Esophagus mucosa (tissue), 1 donor: ENCODE data around the gene TEX38. TPM values are rescaled to one million over a fixed set of nuclear protein-coding genes. Genes with fewer than 3 reads are reported as not detected.
"Not testable (repeated sequence)": the region's sequence is repeated elsewhere in the genome, so short reads cannot be mapped to it uniquely, and the experiment has no call there.

Experiments
- ATAC-seq: fragments of 200-7000 bp; cut with Tn5 transposase; one replicate; pipeline ENCODE4 v1.9.1; 2020
- total RNA-seq: library from RNA; stranded (reverse); gene quantifications from one replicate; pipeline ENCODE4 v1.2.4, GENCODE V29; 2023
- donor health status: DM: yes; HTN: yes; CAD: no.

TEX38 gene
- total RNA-seq, 1 donor from 2014 or later = not detected

GRCh38 chr1:46655848-46656247 is 15.8 kb upstream of the TEX38 start:
- ATAC-seq = no peak

DNA sequence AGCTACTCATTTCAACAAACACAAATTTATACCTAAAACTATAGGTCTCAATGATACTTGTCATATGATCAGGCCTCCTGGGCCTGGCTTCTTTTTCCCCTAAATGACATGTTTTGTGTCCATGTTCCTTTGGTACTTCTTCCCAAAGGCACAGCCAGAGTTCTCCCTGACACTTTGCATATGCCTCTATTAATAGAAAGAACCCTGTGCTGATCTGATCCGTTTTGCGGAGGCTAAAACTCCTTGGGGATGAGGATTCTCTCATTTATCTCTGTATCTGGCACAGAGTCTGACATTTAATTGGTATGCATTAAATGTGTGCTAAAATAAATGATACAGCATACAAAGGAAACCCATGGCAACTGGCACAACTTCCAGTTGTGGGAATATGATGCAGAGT is 15.0 kb upstream of the TEX38 start:
- ATAC-seq = no peak

- ATAC-seq = no peak
Observed at GRCh38 chr1:46657775-46658174, 13.9 kb upstream of the TEX38 start.

DNA sequence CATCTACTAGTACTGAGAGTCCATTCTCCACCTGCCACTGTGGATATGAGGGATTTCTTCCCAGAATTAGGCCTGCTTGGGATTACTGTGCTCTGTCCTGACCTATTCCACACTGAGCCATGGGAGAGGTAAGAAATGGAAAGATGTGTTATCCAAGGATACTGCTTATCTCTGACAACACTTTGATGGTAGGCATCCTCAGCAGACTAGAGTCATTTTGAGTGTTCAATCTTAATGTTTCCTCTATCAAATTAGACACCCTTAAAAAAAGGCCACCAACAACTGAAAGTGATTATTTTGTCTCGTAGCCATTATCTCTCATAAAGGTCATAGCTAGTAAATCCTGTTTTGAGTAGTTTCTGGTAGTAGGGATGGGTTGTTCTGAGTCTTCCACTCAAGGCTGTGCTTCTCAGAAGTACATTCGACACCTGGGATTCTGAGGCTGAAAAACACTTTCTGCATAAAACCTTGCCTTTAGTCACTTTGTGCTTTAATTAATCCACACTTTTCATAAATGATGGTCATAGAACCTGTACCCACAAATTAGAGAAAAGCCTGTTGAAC is 12.3 kb upstream of the TEX38 start:
- no peak for ATAC-seq

GRCh38 chr1:46660116-46660515 is 11.5 kb upstream of the TEX38 start:
- ATAC-seq = not testable (repeated sequence)

- not testable (repeated sequence) for ATAC-seq
Observed at GRCh38 chr1:46662919-46663318, 8.7 kb upstream of the TEX38 start.

GRCh38 chr1:46665983-46666382 is 5.7 kb upstream of the TEX38 start:
- no peak for ATAC-seq

GRCh38 chr1:46667782-46668760 is 3.6 kb upstream of the TEX38 start, which contains the start of gene ATPAF1:
Gene ATPAF1, minus strand, starts transcription at chr1:46668364. Its CDS starts 42 bp downstream, at chr1:46668322.
- ATAC-seq = peak; percentile 84

DNA sequence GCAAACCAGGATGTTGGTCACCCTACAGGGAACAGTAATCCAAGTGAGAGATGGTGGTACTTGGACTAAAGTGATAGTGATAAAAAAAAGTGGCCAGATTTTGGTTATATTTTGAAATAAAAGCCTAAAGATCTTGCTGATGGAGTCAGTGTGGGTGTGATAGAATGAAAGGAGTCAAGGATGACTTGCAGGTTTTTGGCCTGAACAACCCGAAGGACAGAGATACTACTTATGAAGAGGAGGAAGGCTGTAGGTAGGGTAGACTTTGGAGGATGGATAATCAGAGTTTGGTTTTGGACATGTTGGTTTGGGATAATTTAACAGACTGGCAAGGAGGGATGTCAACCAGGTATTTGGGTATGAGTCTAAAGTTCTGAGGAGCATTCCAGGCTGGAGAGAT is 1.5 kb upstream of the TEX38 start:
- ATAC-seq = no peak

GRCh38 chr1:46672696-46673095 is 1.0 kb downstream of the TEX38 start:
- no peak for ATAC-seq

DNA sequence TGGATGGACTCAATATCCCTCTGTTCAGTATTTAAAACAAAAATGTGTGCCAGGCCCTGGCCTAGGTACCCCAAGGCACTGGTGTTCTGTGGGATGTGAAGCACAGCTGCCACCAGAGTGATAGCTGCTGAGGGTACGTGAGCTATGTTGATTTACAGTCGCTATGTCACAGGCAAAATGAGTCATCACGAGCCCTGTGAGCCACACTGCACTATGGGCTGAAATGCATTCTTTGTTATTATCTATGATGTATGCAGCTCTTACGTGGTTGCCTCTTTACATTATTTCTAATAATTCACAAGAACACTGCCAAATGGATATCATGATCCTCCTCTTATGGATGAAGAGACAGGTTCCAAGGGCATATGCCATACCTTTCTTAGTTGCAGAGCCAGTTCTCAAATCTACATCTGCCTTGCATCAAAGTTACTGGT is 2.1 kb downstream of the TEX38 start:
- ATAC-seq = peak; percentile 17

- no peak for ATAC-seq
Observed at GRCh38 chr1:46675549-46676314, 4.1 kb downstream of the TEX38 start.

DNA sequence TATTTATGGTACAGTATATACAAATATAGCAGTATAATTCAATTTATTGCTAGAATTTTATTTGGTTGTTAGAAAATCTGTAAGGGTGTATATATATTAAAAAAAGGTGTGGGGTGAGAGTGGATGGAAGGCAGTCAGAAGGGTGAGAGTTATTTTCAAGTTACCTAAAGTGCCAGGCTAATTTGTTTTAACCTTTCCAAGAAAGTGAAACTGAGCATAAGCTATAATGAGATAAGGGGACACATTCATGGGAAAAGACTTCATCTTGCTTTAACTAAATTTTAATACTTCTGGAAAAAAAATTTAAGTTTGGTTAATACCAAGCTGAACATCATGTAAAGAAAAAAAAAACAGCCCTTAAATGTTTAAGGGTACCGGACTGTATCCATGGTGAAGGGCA is 4.9 kb downstream of the TEX38 start:
- no peak for ATAC-seq

DNA sequence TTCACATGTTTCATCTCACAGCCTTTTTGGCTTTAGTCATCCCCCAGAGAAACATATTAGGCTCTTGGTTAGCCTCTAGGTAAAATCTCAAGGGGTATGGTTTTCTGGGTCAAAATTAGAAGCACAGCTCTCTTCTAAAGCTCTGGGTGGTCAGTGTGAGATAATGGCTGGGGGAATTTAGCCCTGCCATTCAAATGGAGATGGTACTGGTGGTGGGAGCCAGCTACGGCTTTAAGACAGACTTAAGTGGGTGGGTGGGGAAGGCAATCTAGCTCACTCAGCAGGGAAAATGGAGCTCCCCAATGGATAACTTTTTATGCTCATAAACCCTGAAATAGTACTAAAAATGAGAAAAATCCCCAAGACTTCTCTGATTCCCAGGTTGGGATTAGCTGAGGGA is 5.7 kb downstream of the TEX38 start:
- ATAC-seq = no peak

- ATAC-seq = no peak
Observed at GRCh38 chr1:46679789-46680573, 8.3 kb downstream of the TEX38 start.

DNA sequence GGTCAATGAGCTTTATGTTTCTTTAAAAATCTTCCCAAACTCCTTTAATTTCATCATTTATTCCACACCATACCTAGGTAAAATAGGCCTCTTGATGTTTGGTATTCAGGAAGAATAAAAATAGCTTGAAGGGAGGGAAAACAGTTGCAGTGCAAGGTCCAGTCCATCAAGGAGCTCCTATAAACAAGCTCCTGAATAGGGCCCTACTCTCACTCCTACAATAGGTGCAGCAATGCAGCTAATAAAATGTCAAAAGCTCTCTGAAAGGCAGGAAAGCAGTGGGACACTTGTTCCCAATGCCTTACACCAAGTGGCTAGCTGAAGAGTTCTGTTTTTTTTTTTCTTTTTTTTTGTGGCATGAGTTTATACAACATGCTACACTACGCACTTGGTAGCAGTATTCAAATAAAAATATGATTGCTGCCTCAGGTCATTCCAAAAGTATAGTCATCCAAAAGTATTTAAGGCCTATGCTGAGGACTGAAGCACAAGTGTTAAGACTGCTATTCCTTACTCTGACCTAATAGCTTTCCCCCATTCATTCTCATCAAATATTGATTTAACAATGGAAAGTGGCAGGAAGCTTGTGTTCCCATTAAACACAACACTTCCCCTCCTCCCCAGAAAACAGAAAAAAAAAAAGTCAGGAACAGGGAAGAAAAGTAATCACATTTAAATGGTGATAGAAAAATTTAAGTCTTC is 9.8 kb downstream of the TEX38 start:
- no peak for ATAC-seq

DNA sequence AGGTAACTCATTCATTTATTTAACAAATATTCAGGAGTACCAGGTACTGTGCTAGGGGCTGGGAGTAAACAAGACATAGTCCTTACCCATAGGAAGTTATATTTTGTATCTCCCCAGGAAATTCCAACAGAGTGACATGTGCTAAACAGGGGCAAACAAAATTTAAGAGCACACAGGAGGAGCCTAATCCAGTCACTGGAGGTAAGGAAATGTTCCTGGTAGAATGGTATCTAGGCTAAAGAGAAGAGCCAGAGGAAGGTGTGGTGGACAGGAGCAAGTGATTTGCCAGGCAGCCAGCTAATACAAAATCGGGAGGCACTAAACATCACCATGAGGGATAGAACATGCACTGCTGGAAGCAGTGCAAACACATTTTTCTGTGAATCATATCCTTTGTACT is 10.4 kb downstream of the TEX38 start:
- ATAC-seq = no peak

GRCh38 chr1:46684670-46685069 is 13.0 kb downstream of the TEX38 start:
- no peak for ATAC-seq

- no peak for ATAC-seq
Observed at GRCh38 chr1:46686255-46686654, 14.6 kb downstream of the TEX38 start.

GRCh38 chr1:46687093-46687659 is 15.5 kb downstream of the TEX38 start:
- ATAC-seq = peak; percentile 94

- peak; percentile 69 for ATAC-seq
Observed at GRCh38 chr1:46687921-46688509, 16.4 kb downstream of the TEX38 start.
